Neural cell (in vitro differentiated cells): ENCODE results near the gene FGF21.

Source experiments
- CTCF ChIP-seq: fragments of 450-650 bp; IDR thresholded peaks from 2 replicates; pipeline ENCODE4 v1.5.1; 2014; ENCODE audit warnings: antibody characterized with exemption, mild to moderate bottlenecking, moderate library complexity; ENCODE audit not compliant: poor library complexity, severe bottlenecking
- EP300 ChIP-seq: fragments of 450-650 bp; conservative IDR thresholded peaks from 2 replicates; pipeline ENCODE4 v1.6.1; 2014; ENCODE audit warnings: antibody characterized with exemption, mild to moderate bottlenecking, moderate library complexity; ENCODE audit not compliant: poor library complexity, severe bottlenecking
- RAD21 ChIP-seq: fragments of 450-650 bp; conservative IDR thresholded peaks from 2 replicates; pipeline ENCODE4 v1.6.1; 2014; ENCODE audit warnings: antibody characterized with exemption, mild to moderate bottlenecking, moderate library complexity
- REST ChIP-seq: IDR thresholded peaks from 2 replicates; pipeline ENCODE4 v1.6.1; 2012; ENCODE audit warnings: borderline replicate concordance
- TAF1 ChIP-seq: IDR thresholded peaks from 2 replicates; pipeline ENCODE4 v1.6.1; 2012; ENCODE audit warnings: low read depth

- TF ChIP-seq CTCF (no peak), EP300 (no peak), REST (no peak), TAF1 (no peak), RAD21 (no peak)
These were observed 40.4 kb downstream of the FGF21 start for GRCh38 chr19:48795685-48796070.
